Liver (tissue), 3 donors: ENCODE measurements around the gene MEG3.

Experiments
- FOXA2 ChIP-seq: IDR thresholded peaks from 2 replicates; pipeline ENCODE4 v1.6.1; 2016; ENCODE audit warnings: antibody characterized with exemption
- HNF4A ChIP-seq, 2 donors: conservative IDR thresholded peaks; 2 replicates each; pipeline ENCODE4 v1.6.1; 2016; ENCODE audit warnings: antibody characterized with exemption in 2 of 2, mild to moderate bottlenecking in 2 of 2
- RAD21 ChIP-seq, 2 donors: IDR thresholded peaks; 2 replicates each; pipeline ENCODE4 v1.6.1; 2016; ENCODE audit warnings: antibody characterized with exemption in 2 of 2, mild to moderate bottlenecking in 2 of 2
- TAF1 ChIP-seq: conservative IDR thresholded peaks from 2 replicates; pipeline ENCODE4 v1.6.1; 2016; ENCODE audit warnings: antibody characterized with exemption, mild to moderate bottlenecking
- TF ChIP-seq, protein P1 (sequence below): fragments of 150-350 bp; IDR thresholded peaks from 2 replicates; pipeline ENCODE4 v1.5.1; 2017; ENCODE audit warnings: improper control_type of control experiment, low read depth, low read length; ENCODE audit not compliant: missing input control
- TF ChIP-seq, protein P2 (sequence below): IDR thresholded peaks from 2 replicates; pipeline ENCODE4 v1.6.1; 2016; ENCODE audit warnings: antibody characterized with exemption
- TF ChIP-seq, protein P3 (sequence below): IDR thresholded peaks from 2 replicates; pipeline ENCODE4 v1.6.1; 2016; ENCODE audit warnings: antibody characterized with exemption
- TF ChIP-seq, protein P4 (sequence below): IDR thresholded peaks from 2 replicates; pipeline ENCODE4 v1.6.1; 2016; ENCODE audit warnings: antibody characterized with exemption, mild to moderate bottlenecking
- donor health status: healthy.
- donor health status: healthy.

DNA sequence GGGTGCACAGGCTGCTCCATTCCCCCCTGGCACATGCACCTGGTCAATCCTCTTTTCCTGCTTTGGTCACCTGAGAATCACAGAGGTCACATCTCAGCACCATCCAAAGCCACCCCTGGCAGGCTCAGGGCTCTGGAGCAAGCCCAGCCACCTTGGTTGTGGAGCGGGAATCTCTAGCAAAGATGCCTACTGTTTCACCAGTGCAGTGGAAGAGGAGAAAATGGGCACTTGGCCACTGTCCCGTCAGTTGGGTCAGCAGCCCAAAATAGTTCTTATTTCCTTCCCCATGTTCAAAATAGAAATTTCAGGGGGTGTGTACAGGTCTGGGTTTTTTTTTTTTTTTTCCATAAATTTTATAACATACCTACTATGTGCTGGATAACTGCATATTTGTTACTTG is 59.3 kb downstream of the MEG3 start:
- TF ChIP-seq, protein P1, sequence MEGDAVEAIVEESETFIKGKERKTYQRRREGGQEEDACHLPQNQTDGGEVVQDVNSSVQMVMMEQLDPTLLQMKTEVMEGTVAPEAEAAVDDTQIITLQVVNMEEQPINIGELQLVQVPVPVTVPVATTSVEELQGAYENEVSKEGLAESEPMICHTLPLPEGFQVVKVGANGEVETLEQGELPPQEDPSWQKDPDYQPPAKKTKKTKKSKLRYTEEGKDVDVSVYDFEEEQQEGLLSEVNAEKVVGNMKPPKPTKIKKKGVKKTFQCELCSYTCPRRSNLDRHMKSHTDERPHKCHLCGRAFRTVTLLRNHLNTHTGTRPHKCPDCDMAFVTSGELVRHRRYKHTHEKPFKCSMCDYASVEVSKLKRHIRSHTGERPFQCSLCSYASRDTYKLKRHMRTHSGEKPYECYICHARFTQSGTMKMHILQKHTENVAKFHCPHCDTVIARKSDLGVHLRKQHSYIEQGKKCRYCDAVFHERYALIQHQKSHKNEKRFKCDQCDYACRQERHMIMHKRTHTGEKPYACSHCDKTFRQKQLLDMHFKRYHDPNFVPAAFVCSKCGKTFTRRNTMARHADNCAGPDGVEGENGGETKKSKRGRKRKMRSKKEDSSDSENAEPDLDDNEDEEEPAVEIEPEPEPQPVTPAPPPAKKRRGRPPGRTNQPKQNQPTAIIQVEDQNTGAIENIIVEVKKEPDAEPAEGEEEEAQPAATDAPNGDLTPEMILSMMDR = no peak
- TF ChIP-seq, protein P2, sequence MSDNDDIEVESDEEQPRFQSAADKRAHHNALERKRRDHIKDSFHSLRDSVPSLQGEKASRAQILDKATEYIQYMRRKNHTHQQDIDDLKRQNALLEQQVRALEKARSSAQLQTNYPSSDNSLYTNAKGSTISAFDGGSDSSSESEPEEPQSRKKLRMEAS = no peak
- TF ChIP-seq TAF1 = no peak
- TF ChIP-seq, protein P3, sequence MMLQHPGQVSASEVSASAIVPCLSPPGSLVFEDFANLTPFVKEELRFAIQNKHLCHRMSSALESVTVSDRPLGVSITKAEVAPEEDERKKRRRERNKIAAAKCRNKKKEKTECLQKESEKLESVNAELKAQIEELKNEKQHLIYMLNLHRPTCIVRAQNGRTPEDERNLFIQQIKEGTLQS = no peak
- TF ChIP-seq, protein P4, sequence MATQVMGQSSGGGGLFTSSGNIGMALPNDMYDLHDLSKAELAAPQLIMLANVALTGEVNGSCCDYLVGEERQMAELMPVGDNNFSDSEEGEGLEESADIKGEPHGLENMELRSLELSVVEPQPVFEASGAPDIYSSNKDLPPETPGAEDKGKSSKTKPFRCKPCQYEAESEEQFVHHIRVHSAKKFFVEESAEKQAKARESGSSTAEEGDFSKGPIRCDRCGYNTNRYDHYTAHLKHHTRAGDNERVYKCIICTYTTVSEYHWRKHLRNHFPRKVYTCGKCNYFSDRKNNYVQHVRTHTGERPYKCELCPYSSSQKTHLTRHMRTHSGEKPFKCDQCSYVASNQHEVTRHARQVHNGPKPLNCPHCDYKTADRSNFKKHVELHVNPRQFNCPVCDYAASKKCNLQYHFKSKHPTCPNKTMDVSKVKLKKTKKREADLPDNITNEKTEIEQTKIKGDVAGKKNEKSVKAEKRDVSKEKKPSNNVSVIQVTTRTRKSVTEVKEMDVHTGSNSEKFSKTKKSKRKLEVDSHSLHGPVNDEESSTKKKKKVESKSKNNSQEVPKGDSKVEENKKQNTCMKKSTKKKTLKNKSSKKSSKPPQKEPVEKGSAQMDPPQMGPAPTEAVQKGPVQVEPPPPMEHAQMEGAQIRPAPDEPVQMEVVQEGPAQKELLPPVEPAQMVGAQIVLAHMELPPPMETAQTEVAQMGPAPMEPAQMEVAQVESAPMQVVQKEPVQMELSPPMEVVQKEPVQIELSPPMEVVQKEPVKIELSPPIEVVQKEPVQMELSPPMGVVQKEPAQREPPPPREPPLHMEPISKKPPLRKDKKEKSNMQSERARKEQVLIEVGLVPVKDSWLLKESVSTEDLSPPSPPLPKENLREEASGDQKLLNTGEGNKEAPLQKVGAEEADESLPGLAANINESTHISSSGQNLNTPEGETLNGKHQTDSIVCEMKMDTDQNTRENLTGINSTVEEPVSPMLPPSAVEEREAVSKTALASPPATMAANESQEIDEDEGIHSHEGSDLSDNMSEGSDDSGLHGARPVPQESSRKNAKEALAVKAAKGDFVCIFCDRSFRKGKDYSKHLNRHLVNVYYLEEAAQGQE = no peak
- TF ChIP-seq RAD21 (IDR thresholded peaks at IDR 0.05) = no peak
- TF ChIP-seq FOXA2 = no peak
- TF ChIP-seq HNF4A (conservative IDR thresholded peaks at IDR 0.05) = no peak
